Left ventricle myocardium inferior (tissue), 1 donor: ENCODE measurements around the gene CCDC170. TPM values are rescaled to one million over a fixed set of nuclear protein-coding genes. Genes with fewer than 3 reads are reported as not detected.

Experiments used
- DNase-seq: peaks from one replicate; pipeline ENCODE4 v3.0.0-alpha.2; 2020
- H3K27ac ChIP-seq: fragments of 200-600 bp; replicated peaks from 2 replicates; pipeline ENCODE4 v1.8.0; 2021
- H3K27me3 ChIP-seq: fragments of 200-600 bp; 2 replicates; pipeline ENCODE4 v1.8.0; 2021; ENCODE audit warnings: low read depth
- H3K36me3 ChIP-seq: fragments of 200-600 bp; 2 replicates; pipeline ENCODE4 v1.8.0; 2021
- H3K4me1 ChIP-seq: fragments of 200-600 bp; 2 replicates; pipeline ENCODE4 v1.8.0; 2021
- H3K4me3 ChIP-seq: fragments of 200-600 bp; 2 replicates; pipeline ENCODE4 v1.8.0; 2021; ENCODE audit warnings: mild to moderate bottlenecking, moderate library complexity
- H3K9me3 ChIP-seq: fragments of 200-600 bp; replicated peaks from 2 replicates; pipeline ENCODE4 v1.8.0; 2021
- CTCF ChIP-seq: fragments of 200-600 bp; IDR thresholded peaks from 2 replicates; pipeline ENCODE4 v1.8.0; 2021; ENCODE audit warnings: antibody characterized with exemption, mild to moderate bottlenecking, borderline replicate concordance
- intact Hi-C: fragments of 100-400 bp; cut with micrococcal nuclease; formaldehyde crosslinking; loops from one replicate; pipeline ENCODE4 v1.11.0; 2022
- total RNA-seq: library from RNA; stranded (reverse); fragmentation: NEBNext Ultra II Directional; extraction: Animal tissue kit (Norgen Biotek cat#: 25700); gene quantifications from one replicate; pipeline ENCODE4 v1.2.1, GENCODE V29; 2021
- donor health status: DM: no; HTN: yes; CAD: no; lungs with severe emphysema.

CCDC170 gene
- total RNA-seq, 1 donor from 2014 or later = 0.36 TPM

- DNase-seq = no peak
- Histone ChIP-seq H3K27me3 (peaks cover 28% of the 10 kb centered on the region), H3K4me3 (no peak overlapping the region), H3K9me3 (no peaks in the 10 kb centered on the region), H3K4me1 (no peaks in the 10 kb centered on the region), H3K27ac (no peak overlapping the region), H3K36me3 (no peaks in the 10 kb centered on the region)
- intact Hi-C loops = no loop called here
- no peak for TF ChIP-seq CTCF
Measured at GRCh38 chr6:151501511-151502136, 7.8 kb downstream of the CCDC170 start.

- peaks cover 19% of the 10 kb centered on the region for H3K27me3 ChIP-seq
- H3K4me1 ChIP-seq = no peaks in the 10 kb centered on the region
- TF ChIP-seq CTCF = no peak
- H3K9me3 ChIP-seq = no peaks in the 10 kb centered on the region
- H3K27ac ChIP-seq = no peak overlapping the region
- H3K36me3 ChIP-seq = no peaks in the 10 kb centered on the region
- H3K4me3 ChIP-seq = no peak overlapping the region
- DNase-seq = no peak
- intact Hi-C loops = no loop called here
Measured at GRCh38 chr6:151502499-151502898, 8.7 kb downstream of the CCDC170 start.

GRCh38 chr6:151506761-151507160 is 12.9 kb downstream of the CCDC170 start:
- no peak for DNase-seq
- intact Hi-C loops = no loop called here
- Histone ChIP-seq H3K27ac (no peak overlapping the region), H3K9me3 (no peaks in the 10 kb centered on the region), H3K4me1 (no peaks in the 10 kb centered on the region), H3K27me3 (peaks cover 8% of the 10 kb centered on the region), H3K4me3 (no peak overlapping the region), H3K36me3 (no peaks in the 10 kb centered on the region)
- TF ChIP-seq CTCF = no peak

- DNase-seq = no peak
- no peaks in the 10 kb centered on the region for H3K36me3 ChIP-seq
- no peak for TF ChIP-seq CTCF
- intact Hi-C loops = no loop called here
- H3K4me1 ChIP-seq = no peaks in the 10 kb centered on the region
- H3K27ac ChIP-seq = no peak overlapping the region
- H3K4me3 ChIP-seq = no peak overlapping the region
- H3K9me3 ChIP-seq = no peaks in the 10 kb centered on the region
- no peaks in the 10 kb centered on the region for H3K27me3 ChIP-seq
Measured at GRCh38 chr6:151509048-151509447, 15.2 kb downstream of the CCDC170 start.

GRCh38 chr6:151512481-151512880 is 18.7 kb downstream of the CCDC170 start:
- Histone ChIP-seq H3K27ac (no peak overlapping the region), H3K27me3 (no peaks in the 10 kb centered on the region), H3K4me3 (no peak overlapping the region), H3K36me3 (no peaks in the 10 kb centered on the region), H3K4me1 (no peaks in the 10 kb centered on the region), H3K9me3 (peaks cover 3% of the 10 kb centered on the region)
- DNase-seq = no peak
- TF ChIP-seq CTCF = no peak
- intact Hi-C loops = no loop called here
